ENCODE results near the gene PVALEF. TPM values are rescaled to one million over a fixed set of nuclear protein-coding genes. Genes with fewer than 3 reads are reported as not detected.

PVALEF gene
- total RNA-seq, 1 experiment from 2014 or later: not detected

DNA sequence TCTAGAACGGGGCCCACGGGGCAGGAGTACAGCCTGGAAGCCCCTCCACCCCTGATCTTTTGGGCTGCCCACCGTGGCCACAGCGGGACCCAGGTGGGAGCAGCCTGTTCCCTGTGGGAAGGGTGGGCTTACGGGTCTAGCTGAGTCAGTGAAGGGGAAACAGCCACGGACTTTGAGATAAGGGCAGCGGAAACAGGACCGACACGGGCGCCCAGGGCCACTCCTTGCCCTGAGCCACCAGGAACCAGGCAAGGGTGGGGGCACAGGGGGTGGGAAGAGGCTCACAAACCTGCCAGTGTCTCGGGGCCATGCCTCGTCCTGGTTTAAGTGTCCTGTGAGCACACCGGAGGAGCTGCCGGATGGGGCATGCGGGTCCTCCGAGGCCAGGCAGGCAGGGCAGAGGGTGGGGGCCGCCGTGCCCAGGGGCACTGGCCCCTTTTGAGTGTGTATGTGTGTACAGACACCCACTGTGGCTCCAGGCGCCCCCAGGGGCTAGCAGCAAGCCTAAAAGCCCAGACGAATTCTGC lies 47.6 kb upstream of the PVALEF start:
- Histone ChIP-seq H2BK12ac (ENCODE audit: insufficient read length, low read depth, low read length) (no peak overlapping the region), H3K23me2 (ENCODE audit: insufficient read length, low read depth, low read length, poor library complexity, severe bottlenecking) (no peaks in the 10 kb centered on the region), H3K27ac (ENCODE audit: insufficient read length, low read depth, low read length) (no peak overlapping the region), H3K4ac (ENCODE audit: low read depth, low read length) (no peak overlapping the region), H3K79me1 (ENCODE audit: insufficient read depth, low read depth, low read length, poor library complexity, severe bottlenecking) (no peaks in the 10 kb centered on the region), H4K8ac (replicated peaks; ENCODE audit: insufficient read length, low read depth, low read length) (no peak overlapping the region), H2BK5ac (ENCODE audit: insufficient read length, low read length) (no peak overlapping the region), H4K20me1 (ENCODE audit: control insufficient read depth, insufficient read depth, insufficient read length) (no peaks in the 10 kb centered on the region), H3K23ac (ENCODE audit: insufficient read length, low read depth, low read length) (no peak overlapping the region), H2AK5ac (ENCODE audit: insufficient read length, low read length) (no peak overlapping the region), H3K4me1 (ENCODE audit: insufficient read depth, low read length) (no peaks in the 10 kb centered on the region), H2AFZ (ENCODE audit: low read length) (no peak overlapping the region), H3K56ac (ENCODE audit: insufficient read length, low read depth, low read length) (no peak overlapping the region), H4K5ac (ENCODE audit: insufficient read length, low read depth, low read length) (no peak overlapping the region), H3K79me2 (ENCODE audit: insufficient read depth, low read length) (no peaks in the 10 kb centered on the region), H3T11ph (ENCODE audit: low read length) (no peak overlapping the region), H3K27me3 (ENCODE audit: insufficient read depth, low read length) (no peaks in the 10 kb centered on the region), H2BK15ac (ENCODE audit: low read depth, low read length) (no peak overlapping the region), H3K18ac (ENCODE audit: insufficient read length, low read depth, low read length) (no peak overlapping the region), H3K4me2 (ENCODE audit: insufficient read depth, insufficient read length, low read length) (no peak overlapping the region), H2BK20ac (ENCODE audit: low read depth, low read length, poor library complexity, severe bottlenecking) (no peak overlapping the region), H3K9ac (ENCODE audit: extremely low read depth, insufficient read length, low read length) (no peak overlapping the region), H3K9me3 (ENCODE audit: control insufficient read depth, low read depth, low read length) (no peaks in the 10 kb centered on the region), H3K14ac (ENCODE audit: insufficient read depth, low read length) (no peak overlapping the region), H4K91ac (ENCODE audit: insufficient read length, low read depth, low read length) (no peak overlapping the region), H2BK120ac (ENCODE audit: low read depth, low read length, poor library complexity, severe bottlenecking) (no peak overlapping the region)
- WGBS (ENCODE audit: extremely low coverage, insufficient read length, low lambda C conversion rate): no CpG with 5 or more reads among the region's 20 CpGs
- DNase-seq: no peak
- peaks cover 5 to 12% of the 10 kb centered on the region in 2 experiments for H3K4me1 Mint-ChIP-seq
- no peaks in the 10 kb centered on the region for H3K9me3 Mint-ChIP-seq
- no peak overlapping the region for H3K4me3 Mint-ChIP-seq
- no peak overlapping the region for H3K27ac Mint-ChIP-seq
- H3K36me3 Mint-ChIP-seq (ENCODE audit: insufficient read depth in 1 of 3, low read depth in 3 of 3): no peaks in the 10 kb centered on the region; a peak in 1 of 7 replicates
- TF ChIP-seq, protein P1, sequence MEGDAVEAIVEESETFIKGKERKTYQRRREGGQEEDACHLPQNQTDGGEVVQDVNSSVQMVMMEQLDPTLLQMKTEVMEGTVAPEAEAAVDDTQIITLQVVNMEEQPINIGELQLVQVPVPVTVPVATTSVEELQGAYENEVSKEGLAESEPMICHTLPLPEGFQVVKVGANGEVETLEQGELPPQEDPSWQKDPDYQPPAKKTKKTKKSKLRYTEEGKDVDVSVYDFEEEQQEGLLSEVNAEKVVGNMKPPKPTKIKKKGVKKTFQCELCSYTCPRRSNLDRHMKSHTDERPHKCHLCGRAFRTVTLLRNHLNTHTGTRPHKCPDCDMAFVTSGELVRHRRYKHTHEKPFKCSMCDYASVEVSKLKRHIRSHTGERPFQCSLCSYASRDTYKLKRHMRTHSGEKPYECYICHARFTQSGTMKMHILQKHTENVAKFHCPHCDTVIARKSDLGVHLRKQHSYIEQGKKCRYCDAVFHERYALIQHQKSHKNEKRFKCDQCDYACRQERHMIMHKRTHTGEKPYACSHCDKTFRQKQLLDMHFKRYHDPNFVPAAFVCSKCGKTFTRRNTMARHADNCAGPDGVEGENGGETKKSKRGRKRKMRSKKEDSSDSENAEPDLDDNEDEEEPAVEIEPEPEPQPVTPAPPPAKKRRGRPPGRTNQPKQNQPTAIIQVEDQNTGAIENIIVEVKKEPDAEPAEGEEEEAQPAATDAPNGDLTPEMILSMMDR (conservative IDR thresholded peaks at IDR 0.05): no peak
- H3K27me3 Mint-ChIP-seq (ENCODE audit: low read depth): no peaks in the 10 kb centered on the region; the same call in 1 of the 2 replicates

Measured in H9 (cell line).